CD4-positive, alpha-beta T cell treated with Interleukin-1 beta for 1 hour (primary cell): ENCODE data around the gene GPR15LG.
"Not testable (repeated sequence)": the region's sequence is repeated elsewhere in the genome, so short reads cannot be mapped to it uniquely, and the experiment has no call there.

Experiments
- DNase-seq, 2 donors: peaks; one replicate each; pipeline ENCODE4 v3.0.0-alpha.2; 2020 to 2022

The GPR15LG gene

GRCh38 chr10:84166620-84167288, 6.8 kb upstream of the GPR15LG start:
- DNase-seq: no peak

GRCh38 chr10:84167289-84167653, 6.3 kb upstream of the GPR15LG start:
- not testable (repeated sequence) for DNase-seq

- not testable (repeated sequence) for DNase-seq
These were observed 5.2 kb upstream of the GPR15LG start for GRCh38 chr10:84168382-84168781.

- not testable (repeated sequence) for DNase-seq
These were observed 2.4 kb upstream of the GPR15LG start for GRCh38 chr10:84171237-84171636.

- DNase-seq: not testable (repeated sequence)
These were observed 1.7 kb upstream of the GPR15LG start for GRCh38 chr10:84171700-84172466.

- DNase-seq: no peak
These were observed 889 bp upstream of the GPR15LG start for GRCh38 chr10:84172467-84173356.

GRCh38 chr10:84175436-84175835, 1.8 kb downstream of the GPR15LG start:
- no peak for DNase-seq

GRCh38 chr10:84176351-84176750, 2.8 kb downstream of the GPR15LG start:
- no peak for DNase-seq

- DNase-seq: no peak
These were observed 3.4 kb downstream of the GPR15LG start for GRCh38 chr10:84176836-84177474.

GRCh38 chr10:84177541-84178141, 4.0 kb downstream of the GPR15LG start:
- DNase-seq: peak; percentile 69 to 71

- no peak for DNase-seq
These were observed 4.6 kb downstream of the GPR15LG start for GRCh38 chr10:84178160-84178609.

GRCh38 chr10:84179059-84179710, 5.6 kb downstream of the GPR15LG start:
- peak; percentile 37 to 62 for DNase-seq

- DNase-seq: not testable (repeated sequence)
These were observed 6.8 kb downstream of the GPR15LG start for GRCh38 chr10:84180386-84180785.

GRCh38 chr10:84181631-84182030, 8.0 kb downstream of the GPR15LG start:
- DNase-seq: no peak

GRCh38 chr10:84184517-84184916, 10.9 kb downstream of the GPR15LG start:
- no peak for DNase-seq

GRCh38 chr10:84185526-84186175, 12.1 kb downstream of the GPR15LG start:
- no peak for DNase-seq

- DNase-seq: no peak
These were observed 15.2 kb downstream of the GPR15LG start for GRCh38 chr10:84188815-84189214.

GRCh38 chr10:84190621-84191020, 17.0 kb downstream of the GPR15LG start:
- no peak for DNase-seq

- peak; percentile 3 to 25 for DNase-seq
These were observed 17.5 kb downstream of the GPR15LG start for GRCh38 chr10:84191106-84191505.

GRCh38 chr10:84193327-84193726, 19.7 kb downstream of the GPR15LG start:
- DNase-seq: no peak

GRCh38 chr10:84193846-84194423, 20.3 kb downstream of the GPR15LG start:
- no peak for DNase-seq
